H1 (cell line): ENCODE results near the gene ADAMTS3. TPM values are rescaled to one million over a fixed set of nuclear protein-coding genes. Genes with fewer than 3 reads are reported as not detected.

Experiments used
- CTCF ChIA-PET: fragments of 300-600 bp; sonication (Branson Sonifier 250); formaldehyde crosslinking; loops from one replicate; lab custom pipeline; 2021; ENCODE audit not compliant: partially characterized antibody; lab: Charles Lee
- POLR2A ChIA-PET: fragments of 300-600 bp; sonication (Branson Sonifier 250); formaldehyde crosslinking; loops from one replicate; lab custom pipeline; 2021; ENCODE audit warnings: inconsistent platforms; ENCODE audit not compliant: partially characterized antibody; lab: Charles Lee
- DNase-seq, 2 experiments: peaks; one replicate each; pipeline versions ENCODE4 v3.0.0 to v3.0.0-alpha.2; 2010 to 2022; ENCODE audit warnings: low spot score in 2 of 2, low read depth in 1 of 2, mixed read lengths in 1 of 2
- FAIRE-seq: peaks from 2 replicates; lab custom pipeline; 2011; peaks lifted over from hg19 to GRCh38; lab: Jason Lieb, UNC
- H2AFZ ChIP-seq: 2 replicates; pipeline ENCODE4 v1.8.1; 2012; ENCODE audit warnings: low read length, inconsistent platforms
- H2AK5ac ChIP-seq: 2 replicates; pipeline ENCODE4 v1.6.1; 2013; ENCODE audit warnings: low read depth, low read length
- H2BK120ac ChIP-seq: replicated peaks from 2 replicates; pipeline ENCODE3; 2013; ENCODE audit warnings: low read depth, low read length, inconsistent platforms
- H2BK12ac ChIP-seq: 2 replicates; pipeline ENCODE4 v1.6.1; 2013; ENCODE audit warnings: low read depth, low read length
- H2BK15ac ChIP-seq: 2 replicates; pipeline ENCODE4 v1.6.1; 2013; ENCODE audit warnings: low read length
- H2BK20ac ChIP-seq: 2 replicates; pipeline ENCODE4 v1.6.1; 2013; ENCODE audit warnings: low read length
- H2BK5ac ChIP-seq: 2 replicates; pipeline ENCODE4 v1.6.1; 2013; ENCODE audit warnings: low read depth, low read length
- H3K14ac ChIP-seq: 2 replicates; pipeline ENCODE4 v1.6.1; 2013; ENCODE audit warnings: inconsistent platforms; ENCODE audit not compliant: insufficient read length
- H3K18ac ChIP-seq: 2 replicates; pipeline ENCODE4 v1.6.1; 2013; ENCODE audit warnings: low read length; ENCODE audit errors: extremely low read depth
- H3K23ac ChIP-seq: 2 replicates; pipeline ENCODE4 v1.6.1; 2013; ENCODE audit warnings: inconsistent platforms; ENCODE audit not compliant: insufficient read length
- H3K23me2 ChIP-seq: 2 replicates; pipeline ENCODE4 v1.6.1; 2013; ENCODE audit warnings: low read depth, low read length
- H3K27ac ChIP-seq: 2 replicates; pipeline ENCODE4 v1.6.1; 2011; ENCODE audit warnings: low read depth, low read length, inconsistent platforms
- H3K27me3 ChIP-seq, 4 experiments: replicated peaks in 1 of 4; 1 replicate in 1 of 4; 2 replicates in 3 of 4; pipeline versions ENCODE4 v1.6.1 to v1.8.1; 2011 to 2013; ENCODE audit warnings: low read length in 3 of 4, mild to moderate bottlenecking in 3 of 4, inconsistent platforms in 2 of 4, mixed read lengths in 2 of 4, moderate library complexity in 1 of 4; ENCODE audit not compliant: control insufficient read depth in 3 of 4, insufficient read depth in 3 of 4; ENCODE audit errors: extremely low read depth in 1 of 4
- H3K36me3 ChIP-seq, 4 experiments: 2 replicates each; pipeline versions ENCODE4 v1.6.1 to v1.8.1; 2011 to 2013; ENCODE audit warnings: mild to moderate bottlenecking in 4 of 4, low read length in 3 of 4, moderate library complexity in 2 of 4, control low read depth in 1 of 4, inconsistent platforms in 1 of 4; ENCODE audit not compliant: insufficient read depth in 4 of 4, control insufficient read depth in 2 of 4
- H3K4ac ChIP-seq: replicated peaks from 2 replicates; pipeline ENCODE3; 2013; ENCODE audit warnings: low read length, low read depth, mixed read lengths, inconsistent platforms; ENCODE audit not compliant: insufficient read length
- H3K4me1 ChIP-seq, 4 experiments: replicated peaks in 1 of 4; 1 replicate in 1 of 4; 2 replicates in 3 of 4; pipeline versions ENCODE4 v1.6.1 to v1.8.1; 2011 to 2013; ENCODE audit warnings: low read length in 3 of 4, inconsistent platforms in 2 of 4, mixed read lengths in 1 of 4; ENCODE audit not compliant: insufficient read depth in 4 of 4, control insufficient read depth in 3 of 4
- H3K4me2 ChIP-seq, 2 experiments: 2 replicates each; pipeline versions ENCODE4 v1.6.1 to v1.8.1; 2011 to 2013; ENCODE audit warnings: low read depth in 2 of 2, low read length in 2 of 2, control low read depth in 1 of 2, inconsistent platforms in 1 of 2, mild to moderate bottlenecking in 1 of 2; ENCODE audit not compliant: insufficient read depth in 1 of 2
- H3K4me3 ChIP-seq, 4 experiments: fragments of 200-600, 300-600 bp in 1 of 4; sonication (generic), shearing (Covaris generic), sonication (Bioruptor Twin) in 1 of 4; 2 replicates each; pipeline versions ENCODE4 v1.5.1 to v1.8.1; 2011 to 2016; ENCODE audit warnings: low read length in 4 of 4, low read depth in 3 of 4, control low read depth in 2 of 4, inconsistent platforms in 2 of 4, mild to moderate bottlenecking in 2 of 4, mixed read lengths in 1 of 4, moderate library complexity in 1 of 4; ENCODE audit not compliant: insufficient read depth in 2 of 4; ENCODE audit errors: extremely low read depth in 1 of 4
- H3K56ac ChIP-seq: replicated peaks from 2 replicates; pipeline ENCODE3; 2013; ENCODE audit warnings: low read depth, mild to moderate bottlenecking, mixed read lengths, low read length, inconsistent platforms; ENCODE audit not compliant: insufficient read length
- H3K79me1 ChIP-seq: 2 replicates; pipeline ENCODE4 v1.6.1; 2013; ENCODE audit warnings: low read depth, low read length, control low read depth
- H3K79me2 ChIP-seq, 2 experiments: 2 replicates each; pipeline versions ENCODE4 v1.6.1 to v1.8.1; 2012 to 2013; ENCODE audit warnings: low read length in 2 of 2, mild to moderate bottlenecking in 2 of 2, inconsistent platforms in 1 of 2; ENCODE audit not compliant: insufficient read depth in 2 of 2, control insufficient read depth in 1 of 2
- H3K9ac ChIP-seq, 4 experiments: replicated peaks in 1 of 4; 1 replicate in 1 of 4; 2 replicates in 3 of 4; pipeline versions ENCODE4 v1.6.1 to v1.8.1; 2011 to 2013; ENCODE audit warnings: low read depth in 3 of 4, low read length in 3 of 4, control low read depth in 2 of 4, mild to moderate bottlenecking in 2 of 4, moderate library complexity in 2 of 4, inconsistent platforms in 1 of 4; ENCODE audit errors: extremely low read depth in 1 of 4
- H3K9me3 ChIP-seq, 2 experiments: 2 replicates each; pipeline versions ENCODE4 v1.6.1 to v1.8.1; 2012 to 2013; ENCODE audit warnings: mild to moderate bottlenecking in 2 of 2, moderate library complexity in 2 of 2, control low read depth in 1 of 2, inconsistent platforms in 1 of 2, low read depth in 1 of 2, low read length in 1 of 2, mixed read lengths in 1 of 2; ENCODE audit not compliant: insufficient read depth in 2 of 2
- H4K20me1 ChIP-seq, 2 experiments: replicated peaks in 1 of 2; 2 replicates each; pipeline versions ENCODE3 to v1.8.1; 2011 to 2013; ENCODE audit warnings: inconsistent platforms in 2 of 2, low read length in 2 of 2, mild to moderate bottlenecking in 1 of 2; ENCODE audit not compliant: insufficient read depth in 2 of 2, control insufficient read depth in 1 of 2
- H4K5ac ChIP-seq: 2 replicates; pipeline ENCODE4 v1.6.1; 2013; ENCODE audit warnings: low read length, low read depth, mixed read lengths, inconsistent platforms; ENCODE audit not compliant: insufficient read length
- H4K8ac ChIP-seq: 2 replicates; pipeline ENCODE4 v1.8.0; 2013; ENCODE audit warnings: mild to moderate bottlenecking, moderate library complexity, low read length, inconsistent platforms; ENCODE audit not compliant: insufficient read depth; ENCODE audit errors: extremely low read depth
- H4K91ac ChIP-seq: replicated peaks from 2 replicates; pipeline ENCODE3; 2013; ENCODE audit warnings: low read length, mixed read lengths, inconsistent platforms; ENCODE audit not compliant: insufficient read length
- ATF3 ChIP-seq: IDR thresholded peaks from 2 replicates; pipeline ENCODE4 v1.6.1; 2011; ENCODE audit warnings: low read depth, mild to moderate bottlenecking, low read length; ENCODE audit not compliant: insufficient read depth
- BRCA1 ChIP-seq: IDR thresholded peaks from 2 replicates; pipeline ENCODE4 v1.6.1; 2012; ENCODE audit warnings: low read depth, low read length, improper control_type of control experiment
- CBX8 ChIP-seq: fragments of 300-800, 300-1000 bp; sonication (generic); IDR thresholded peaks from 2 replicates; pipeline ENCODE4 v1.7.1; 2016; ENCODE audit warnings: low read depth, low read length, borderline replicate concordance
- EP300 ChIP-seq, 2 experiments: IDR thresholded peaks; 1 replicate in 1 of 2; 2 replicates in 1 of 2; pipeline ENCODE4 v1.6.1; 2011 to 2012; ENCODE audit warnings: low read depth in 2 of 2, low read length in 2 of 2, mild to moderate bottlenecking in 2 of 2, borderline replicate concordance in 1 of 2, inconsistent platforms in 1 of 2, moderate library complexity in 1 of 2
- HDAC2 ChIP-seq, 2 experiments: fragments of 300-600 bp in 1 of 2; sonication (generic) in 1 of 2; IDR thresholded peaks; 2 replicates each; pipeline ENCODE4 v1.6.1; 2011 to 2012; ENCODE audit warnings: low read depth in 2 of 2, low read length in 2 of 2, mild to moderate bottlenecking in 2 of 2, moderate library complexity in 2 of 2, borderline replicate concordance in 1 of 2, inconsistent platforms in 1 of 2
- MAX ChIP-seq: IDR thresholded peaks from 2 replicates; pipeline ENCODE4 v1.6.1; 2012; ENCODE audit warnings: inconsistent platforms
- NANOG ChIP-seq: IDR thresholded peaks from 2 replicates; pipeline ENCODE4 v1.6.1; 2011; ENCODE audit warnings: low read length, low read depth, mild to moderate bottlenecking, inconsistent platforms; ENCODE audit not compliant: insufficient read depth, poor library complexity, severe bottlenecking
- NRF1 ChIP-seq: IDR thresholded peaks from 2 replicates; pipeline ENCODE4 v1.6.1; 2011; ENCODE audit warnings: mild to moderate bottlenecking, low read depth, low read length, improper control_type of control experiment
- RAD21 ChIP-seq, 2 experiments: IDR thresholded peaks in 1 of 2; conservative IDR thresholded peaks in 1 of 2; 2 replicates each; pipeline ENCODE4 v1.6.1; 2011; ENCODE audit warnings: low read depth in 2 of 2, low read length in 2 of 2, improper control_type of control experiment in 1 of 2, inconsistent platforms in 1 of 2, mild to moderate bottlenecking in 1 of 2, moderate library complexity in 1 of 2
- SP4 ChIP-seq: IDR thresholded peaks from 2 replicates; pipeline ENCODE4 v1.6.1; 2012; ENCODE audit warnings: low read length, inconsistent platforms
- SRF ChIP-seq: IDR thresholded peaks from 2 replicates; pipeline ENCODE4 v1.6.1; 2011; ENCODE audit warnings: mild to moderate bottlenecking, low read depth, low read length, moderate library complexity
- WGBS, 2 experiments: shearing (Covaris generic) in 1 of 2; methylation state at CpG; one replicate each; pipeline versions ENCODE4 v1.1.6 to v1.1.7; 2013 to 2015; ENCODE audit warnings: low lambda C conversion rate in 2 of 2, mixed read lengths in 2 of 2, inconsistent platforms in 1 of 2, low coverage in 1 of 2, missing lambda C conversion rate in 1 of 2; ENCODE audit not compliant: insufficient replicate concordance in 2 of 2, insufficient coverage in 1 of 2, insufficient read length in 1 of 2; ENCODE audit errors: extremely low coverage in 1 of 2, missing lambda C conversion rate in 1 of 2; 5-methylcytosine and 5-hydroxymethylcytosine counted together
- polyA plus RNA-seq, 7 experiments: library from polyadenylated mRNA; depleted of rRNA in 3 of 7; stranded (reverse) in 5 of 7; unstranded in 2 of 7; fragments of >200 nt in 5 of 7; fragments of 200-250 nt in 2 of 7; gene quantifications; 1 replicate in 5 of 7; 2 replicates in 1 of 7; 4 replicates in 1 of 7; pipeline versions ENCODE4 v1.2.1 to v1.2.3, GENCODE V29; 2011 to 2013; ENCODE audit warnings: missing spikeins in 2 of 7, mixed read lengths in 2 of 7
- total RNA-seq: library from RNA; stranded (reverse); fragmentation: NEBNext Ultra II Directional; extraction: Animal tissue kit (Norgen Biotek cat#: 25700); gene quantifications from 2 replicates; pipeline ENCODE4 v1.2.1, GENCODE V29; 2021

ADAMTS3 gene
- total and polyA plus RNA-seq, 2 of the 8 experiments (the other 6 are each of a cell fraction or from before 2014, with no cell fraction given) = 1.3 to 3.4 TPM

GRCh38 chr4:72377491-72378194, 191.4 kb downstream of the ADAMTS3 start:
- Histone ChIP-seq H4K5ac (no peak overlapping the region), H3K79me2 (no peaks in the 10 kb centered on the region), H3K4me3 (no peak overlapping the region), H3K9ac (no peak overlapping the region), H3K36me3 (no peaks in the 10 kb centered on the region), H3K14ac (no peak overlapping the region), H3K4me1 (no peaks in the 10 kb centered on the region), H3K27ac (no peak overlapping the region), H2BK12ac (no peak overlapping the region), H3K18ac (no peak overlapping the region), H3K56ac (no peak overlapping the region), H3K27me3 (no peaks in the 10 kb centered on the region), H3K9me3 (no peaks in the 10 kb centered on the region), H2BK120ac (no peak overlapping the region), H3K4ac (no peak overlapping the region), H2AFZ (no peak overlapping the region), H3K23me2 (no peaks in the 10 kb centered on the region), H3K79me1 (no peaks in the 10 kb centered on the region), H4K91ac (no peak overlapping the region), H2BK20ac (no peak overlapping the region), H2AK5ac (no peak overlapping the region), H3K4me2 (no peak overlapping the region), H3K23ac (no peak overlapping the region), H4K8ac (no peak overlapping the region), H2BK15ac (no peak overlapping the region), H4K20me1 (no peaks in the 10 kb centered on the region), H2BK5ac (no peak overlapping the region)
- DNase-seq = no peak
- no peak for FAIRE-seq
- POLR2A ChIA-PET = no interaction called here
- 91% methylated on average over 5 of the region's 5 CpGs; no CpG with 5 or more reads in 1 of the 2 experiments for WGBS, 2 experiments
- CTCF ChIA-PET = interaction anchor here (0.6 to 1.2 kb wide), 4 partner anchors 22 to 61 kb away, joined by 3 to 4 read pairs (median 3); no protein-coding TSS in a partner anchor
- TF ChIP-seq NRF1 (no peak), MAX (no peak), ATF3 (no peak), SP4 (no peak), EP300 (IDR thresholded peaks at IDR 0.05; ENCODE audit: borderline replicate concordance in 1 of 2, low read depth in 2 of 2, low read length in 2 of 2) (no peak), RAD21 (IDR thresholded peaks at IDR 0.05 in 1 of 2, conservative IDR thresholded peaks at IDR 0.05 in 1 of 2; ENCODE audit: low read depth in 2 of 2, low read length in 2 of 2) (no peak), NANOG (no peak), CBX8 (no peak), HDAC2 (IDR thresholded peaks at IDR 0.05; ENCODE audit: borderline replicate concordance in 1 of 2, low read depth in 2 of 2, low read length in 2 of 2) (no peak), BRCA1 (no peak), SRF (no peak)
